HepG2 (cell line): ENCODE data around the gene HBM. TPM values are rescaled to one million over a fixed set of nuclear protein-coding genes. Genes with fewer than 3 reads are reported as not detected.

ENCODE experiments used
- ATAC-seq: fragments of 200-7000 bp; cut with Tn5 transposase; 3 replicates; pipeline ENCODE4 v1.9.1; 2020; ENCODE audit warnings: mild to moderate bottlenecking, moderate library complexity
- BruUV-seq: library from RNA; stranded (reverse); fragments of 400-500 nt; replicated peaks from 2 replicates; lab custom pipeline; 2021; lab: Mats Ljungman, UMichigan
- CTCF ChIA-PET: fragments of 300-600 bp; formaldehyde crosslinking; extraction: SDS; loops from one replicate; lab custom pipeline; 2021; ENCODE audit warnings: low total read pairs, inconsistent platforms, low intra/inter-chr PET ratio; lab: Yijun Ruan, JAX
- POLR2A ChIA-PET: fragments of 350-600 bp; sonication (Branson Sonifier 250); formaldehyde crosslinking; loops from one replicate; lab custom pipeline; 2020; ENCODE audit warnings: antibody characterized with exemption, inconsistent platforms; lab: Yijun Ruan, JAX
- DNase-seq: peaks from one replicate; pipeline ENCODE4 v3.0.0-alpha.2; 2015; ENCODE audit warnings: low spot score
- FAIRE-seq: peaks from 3 replicates; lab custom pipeline; 2011; peaks lifted over from hg19 to GRCh38; lab: Jason Lieb, UNC
- H2AFZ ChIP-seq: one replicate; pipeline ENCODE4 v1.6.1; 2011; ENCODE audit warnings: low read length, inconsistent platforms
- H3K27ac ChIP-seq: fragments of 300-600 bp; 3 replicates; pipeline ENCODE4 v1.8.0; 2011; ENCODE audit warnings: mixed run types, mild to moderate bottlenecking, mixed read lengths, low read length, inconsistent platforms; ENCODE audit not compliant: insufficient read depth; ENCODE audit errors: extremely low read length
- H3K27me3 ChIP-seq, 2 experiments: fragments of 200-600 bp in 1 of 2; 2 replicates in 1 of 2; 3 replicates in 1 of 2; pipeline versions ENCODE4 v1.6.0 to v1.8.0; 2011; ENCODE audit warnings: low read length in 2 of 2, mild to moderate bottlenecking in 2 of 2, moderate library complexity in 2 of 2, inconsistent platforms in 1 of 2; ENCODE audit not compliant: insufficient read depth in 2 of 2, control insufficient read depth in 1 of 2
- H3K36me3 ChIP-seq, 2 experiments: fragments of 200-600 bp in 1 of 2; replicated peaks in 1 of 2; 2 replicates in 1 of 2; 3 replicates in 1 of 2; pipeline versions ENCODE4 v1.5.1 to v1.8.0; 2011; ENCODE audit warnings: low read length in 2 of 2, inconsistent platforms in 1 of 2; ENCODE audit not compliant: insufficient read depth in 2 of 2, control insufficient read depth in 1 of 2
- H3K4me1 ChIP-seq: 2 replicates; pipeline ENCODE4 v1.5.1; 2012; ENCODE audit warnings: low read length, inconsistent platforms; ENCODE audit not compliant: insufficient read depth
- H3K4me2 ChIP-seq: 2 replicates; pipeline ENCODE4 v1.6.0; 2011; ENCODE audit warnings: low read depth, low read length, inconsistent platforms
- H3K4me3 ChIP-seq, 3 experiments: fragments of 200-600 bp in 1 of 3; sonication (generic), shearing (Covaris generic) in 1 of 3; replicated peaks in 1 of 3; 2 replicates each; pipeline ENCODE4 v1.5.1; 2011 to 2016; ENCODE audit warnings: low read length in 3 of 3, inconsistent platforms in 2 of 3, low read depth in 2 of 3, mild to moderate bottlenecking in 2 of 3, control low read depth in 1 of 3, mixed read lengths in 1 of 3; ENCODE audit not compliant: insufficient read depth in 1 of 3
- H3K79me2 ChIP-seq: one replicate; pipeline ENCODE4 v1.6.1; 2011; ENCODE audit warnings: low read length, inconsistent platforms; ENCODE audit not compliant: insufficient read depth
- H3K9ac ChIP-seq: 2 replicates; pipeline ENCODE4 v1.6.0; 2011; ENCODE audit warnings: mild to moderate bottlenecking, low read depth, low read length, inconsistent platforms; ENCODE audit not compliant: insufficient read depth
- H3K9me3 ChIP-seq: 2 replicates; pipeline ENCODE4 v1.5.1; 2012; ENCODE audit warnings: mild to moderate bottlenecking, low read length
- H4K20me1 ChIP-seq: 2 replicates; pipeline ENCODE4 v1.6.0; 2011; ENCODE audit warnings: inconsistent platforms, mild to moderate bottlenecking, low read length, moderate library complexity; ENCODE audit not compliant: insufficient read depth
- CAMTA2 ChIP-seq: sonication (generic); formaldehyde crosslinking; IDR thresholded peaks from 2 replicates; pipeline ENCODE4 v1.4.0; 2020; ENCODE audit warnings: mild to moderate bottlenecking, missing genetic modification reagents, borderline replicate concordance
- ELF3 ChIP-seq: IDR thresholded peaks from 2 replicates; pipeline ENCODE4 v1.6.1; 2016; ENCODE audit warnings: missing genetic modification reagents, missing compliant biosample characterization
- HOXA9 ChIP-seq: sonication (generic); formaldehyde crosslinking; IDR thresholded peaks from 2 replicates; pipeline ENCODE4 v1.8.1; 2022; ENCODE audit warnings: missing genetic modification reagents, mild to moderate bottlenecking, moderate library complexity, borderline replicate concordance
- MYNN ChIP-seq: sonication (generic); formaldehyde crosslinking; IDR thresholded peaks from 2 replicates; pipeline ENCODE4 v1.4.0; 2020; ENCODE audit warnings: mild to moderate bottlenecking, low read depth, missing genetic modification reagents
- ONECUT2 ChIP-seq: sonication (generic); formaldehyde crosslinking; IDR thresholded peaks from 2 replicates; pipeline ENCODE4 v1.4.0; 2020; ENCODE audit warnings: missing genetic modification reagents
- RFXANK ChIP-seq: IDR thresholded peaks from 2 replicates; pipeline ENCODE4 v1.6.1; 2016
- RORA ChIP-seq: sonication (generic); formaldehyde crosslinking; IDR thresholded peaks from 2 replicates; pipeline ENCODE4 v1.5.0; 2020; ENCODE audit warnings: mild to moderate bottlenecking, missing genetic modification reagents, moderate library complexity
- SIN3A ChIP-seq: IDR thresholded peaks from 2 replicates; pipeline ENCODE4 v1.6.1; 2011; ENCODE audit warnings: low read depth, mild to moderate bottlenecking, control low read depth, low read length, borderline replicate concordance
- TGIF2 ChIP-seq: IDR thresholded peaks from 2 replicates; pipeline ENCODE4 v1.6.1; 2016; ENCODE audit warnings: control low read depth, missing compliant biosample characterization
- THAP8 ChIP-seq: sonication (generic); formaldehyde crosslinking; IDR thresholded peaks from 2 replicates; pipeline ENCODE4 v1.5.1; 2020; ENCODE audit warnings: missing genetic modification reagents, mild to moderate bottlenecking, borderline replicate concordance
- XRCC5 ChIP-seq: fragments of 200-400 bp; formaldehyde crosslinking; optimal IDR thresholded peaks from 2 replicates; pipeline ENCODE3; 2017; ENCODE audit warnings: mild to moderate bottlenecking, low read length
- ZFP36L1 ChIP-seq: sonication (generic); formaldehyde crosslinking; IDR thresholded peaks from 2 replicates; pipeline ENCODE4 v1.8.0; 2022; ENCODE audit warnings: mild to moderate bottlenecking, missing genetic modification reagents, moderate library complexity
- ZNF776 ChIP-seq: sonication (generic); formaldehyde crosslinking; IDR thresholded peaks from 2 replicates; pipeline ENCODE4 v1.4.0; 2020; ENCODE audit warnings: mild to moderate bottlenecking, missing genetic modification reagents
- ZNF839 ChIP-seq: sonication (generic); formaldehyde crosslinking; IDR thresholded peaks from 2 replicates; pipeline ENCODE4 v1.4.0; 2020; ENCODE audit warnings: missing genetic modification reagents, mild to moderate bottlenecking, borderline replicate concordance
- WGBS: methylation state at CpG from one replicate; pipeline ENCODE4 v1.1.6; 2017; ENCODE audit warnings: low lambda C conversion rate; 5-methylcytosine and 5-hydroxymethylcytosine counted together
- in situ Hi-C: cut with HindIII; loops from 2 replicates; pipeline ENCODE4 v1.10.0; 2017; ENCODE audit warnings: low pct_unique_long_range_greater_than_20kb; ENCODE audit not compliant: extremely low pct_ligation_motif_present
- intact Hi-C: fragments of 100-400 bp; cut with micrococcal nuclease; formaldehyde crosslinking; loops from one replicate; pipeline ENCODE4 v1.10.0; 2022; ENCODE audit not compliant: unreplicated experiment
- polyA plus RNA-seq, 8 experiments: library from polyadenylated mRNA; depleted of rRNA in 3 of 8; stranded (reverse) in 7 of 8; unstranded in 1 of 8; fragments of >200 nt; fragmentation: Illumina TruSeq in 4 of 8; extraction: Trizol in 4 of 8; gene quantifications; 2 replicates each; pipeline versions ENCODE4 v1.2.1 to v1.2.3, GENCODE V29; 2011 to 2016; ENCODE audit warnings: low read depth in 4 of 8, missing spikeins in 1 of 8, mixed read lengths in 1 of 8; ENCODE audit not compliant: insufficient read depth in 1 of 8
- total RNA-seq, 5 experiments: library from RNA; depleted of rRNA; stranded (reverse); fragments of >200 nt; fragmentation: Illumina TruSeq; extraction: Trizol; gene quantifications; 2 replicates each; pipeline ENCODE4 v1.2.3, GENCODE V29; 2016; ENCODE audit warnings: low read depth in 1 of 5
- TF ChIP-seq, protein P1 (sequence below): sonication (generic); formaldehyde crosslinking; IDR thresholded peaks from 2 replicates; pipeline ENCODE4 v1.5.0; 2020; ENCODE audit warnings: missing genetic modification reagents, mild to moderate bottlenecking, borderline replicate concordance
- TF ChIP-seq, protein P2 (sequence below), 2 experiments: IDR thresholded peaks; 2 replicates each; pipeline ENCODE4 v1.6.1; 2011 to 2012; ENCODE audit warnings: low read length in 2 of 2, borderline replicate concordance in 1 of 2, low read depth in 1 of 2, mild to moderate bottlenecking in 1 of 2, moderate library complexity in 1 of 2

Gene HBM
- total and polyA plus RNA-seq, 2 of the 13 experiments (the other 11 are each of a cell fraction or from before 2014, with no cell fraction given): not detected

DNA sequence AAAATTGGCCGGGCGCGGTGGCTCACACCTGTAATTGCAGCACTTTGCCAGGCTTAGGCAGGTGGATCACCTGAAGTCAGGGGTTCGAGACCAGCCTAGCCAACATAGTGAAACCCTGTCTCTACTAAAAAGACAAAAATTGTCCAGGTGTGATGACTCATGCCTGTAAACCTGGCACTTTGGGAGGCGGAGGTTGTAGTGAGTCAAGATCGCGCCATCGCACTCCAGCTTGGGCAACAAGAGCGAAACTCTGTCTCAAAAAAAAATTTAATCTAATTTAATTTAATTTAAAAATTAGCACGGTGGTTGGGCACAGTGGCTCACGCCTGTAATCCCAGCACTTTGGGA is 12.9 kb downstream of the HBM start:
- Histone ChIP-seq H3K4me3 (no peak overlapping the region), H3K4me2 (no peak overlapping the region), H3K36me3 (no peaks in the 10 kb centered on the region), H4K20me1 (0 out of 2 replicates have a peak, but pooled peaks cover 6% of the 10 kb centered on the region), H3K4me1 (peaks cover 28% of the 10 kb centered on the region), H3K27ac (no peak overlapping the region), H3K79me2 (no peaks in the 10 kb centered on the region), H2AFZ (no peak overlapping the region), H3K9ac (no peak overlapping the region), H3K27me3 (peaks cover 0 to 18% of the 10 kb centered on the region in 2 experiments; a peak in 4 of 5 replicates), H3K9me3 (no peaks in the 10 kb centered on the region)
- BruUV-seq: no TSS peak
- ATAC-seq (no peak), FAIRE-seq (no peak), DNase-seq (no peak)
- TF ChIP-seq, protein P1, sequence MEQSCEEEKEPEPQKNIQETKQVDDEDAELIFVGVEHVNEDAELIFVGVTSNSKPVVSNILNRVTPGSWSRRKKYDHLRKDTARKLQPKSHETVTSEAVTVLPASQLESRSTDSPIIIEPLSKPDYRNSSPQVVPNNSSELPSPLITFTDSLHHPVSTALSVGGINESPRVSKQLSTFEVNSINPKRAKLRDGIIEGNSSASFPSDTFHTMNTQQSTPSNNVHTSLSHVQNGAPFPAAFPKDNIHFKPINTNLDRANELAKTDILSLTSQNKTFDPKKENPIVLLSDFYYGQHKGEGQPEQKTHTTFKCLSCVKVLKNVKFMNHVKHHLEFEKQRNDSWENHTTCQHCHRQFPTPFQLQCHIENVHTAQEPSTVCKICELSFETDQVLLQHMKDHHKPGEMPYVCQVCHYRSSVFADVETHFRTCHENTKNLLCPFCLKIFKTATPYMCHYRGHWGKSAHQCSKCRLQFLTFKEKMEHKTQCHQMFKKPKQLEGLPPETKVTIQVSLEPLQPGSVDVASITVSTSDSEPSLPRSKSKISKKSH: no peak
- no peak for TF ChIP-seq THAP8 (CRISPR knock-in tag)
- TF ChIP-seq MYNN: no peak
- no peak for TF ChIP-seq ZFP36L1 (CRISPR knock-in tag)
- no peak for TF ChIP-seq ELF3 (CRISPR knock-in tag)
- TF ChIP-seq RFXANK (CRISPR knock-in tag): no peak
- no peak for TF ChIP-seq HOXA9 (CRISPR knock-in tag)
- TF ChIP-seq ZNF776 (CRISPR knock-in tag): no peak
- no peak for TF ChIP-seq SIN3A
- no peak for TF ChIP-seq TGIF2
- no peak for TF ChIP-seq RORA (CRISPR knock-in tag)
- no peak for TF ChIP-seq CAMTA2
- no peak for TF ChIP-seq ZNF839 (CRISPR knock-in tag)
- no peak for TF ChIP-seq XRCC5
- no peak for TF ChIP-seq ONECUT2 (CRISPR knock-in tag)
- TF ChIP-seq, protein P2, sequence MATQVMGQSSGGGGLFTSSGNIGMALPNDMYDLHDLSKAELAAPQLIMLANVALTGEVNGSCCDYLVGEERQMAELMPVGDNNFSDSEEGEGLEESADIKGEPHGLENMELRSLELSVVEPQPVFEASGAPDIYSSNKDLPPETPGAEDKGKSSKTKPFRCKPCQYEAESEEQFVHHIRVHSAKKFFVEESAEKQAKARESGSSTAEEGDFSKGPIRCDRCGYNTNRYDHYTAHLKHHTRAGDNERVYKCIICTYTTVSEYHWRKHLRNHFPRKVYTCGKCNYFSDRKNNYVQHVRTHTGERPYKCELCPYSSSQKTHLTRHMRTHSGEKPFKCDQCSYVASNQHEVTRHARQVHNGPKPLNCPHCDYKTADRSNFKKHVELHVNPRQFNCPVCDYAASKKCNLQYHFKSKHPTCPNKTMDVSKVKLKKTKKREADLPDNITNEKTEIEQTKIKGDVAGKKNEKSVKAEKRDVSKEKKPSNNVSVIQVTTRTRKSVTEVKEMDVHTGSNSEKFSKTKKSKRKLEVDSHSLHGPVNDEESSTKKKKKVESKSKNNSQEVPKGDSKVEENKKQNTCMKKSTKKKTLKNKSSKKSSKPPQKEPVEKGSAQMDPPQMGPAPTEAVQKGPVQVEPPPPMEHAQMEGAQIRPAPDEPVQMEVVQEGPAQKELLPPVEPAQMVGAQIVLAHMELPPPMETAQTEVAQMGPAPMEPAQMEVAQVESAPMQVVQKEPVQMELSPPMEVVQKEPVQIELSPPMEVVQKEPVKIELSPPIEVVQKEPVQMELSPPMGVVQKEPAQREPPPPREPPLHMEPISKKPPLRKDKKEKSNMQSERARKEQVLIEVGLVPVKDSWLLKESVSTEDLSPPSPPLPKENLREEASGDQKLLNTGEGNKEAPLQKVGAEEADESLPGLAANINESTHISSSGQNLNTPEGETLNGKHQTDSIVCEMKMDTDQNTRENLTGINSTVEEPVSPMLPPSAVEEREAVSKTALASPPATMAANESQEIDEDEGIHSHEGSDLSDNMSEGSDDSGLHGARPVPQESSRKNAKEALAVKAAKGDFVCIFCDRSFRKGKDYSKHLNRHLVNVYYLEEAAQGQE (IDR thresholded peaks at IDR 0.05; ENCODE audit: borderline replicate concordance in 1 of 2, low read depth in 1 of 2, low read length in 2 of 2): no peak
- ChIA-PET POLR2A (no interaction called here), CTCF (interaction anchor here (1.5 kb wide), 1 partner anchor 113 kb away, joined by 4 read pairs; no protein-coding TSS in a partner anchor)
- intact Hi-C loops (no loop called here), in situ Hi-C loops (no loop called here)
- WGBS: 91% methylated on average over 11 of the region's 11 CpGs
